ENCODE results near the gene KRT23. TPM values are rescaled to one million over a fixed set of nuclear protein-coding genes. Genes with fewer than 3 reads are reported as not detected.

KRT23 gene
- total and polyA plus RNA-seq, 2 of the 13 experiments (the other 11 are each of a cell fraction or from before 2014, with no cell fraction given), result 24.7 to 51.1 TPM

- no peak for TF ChIP-seq CBFB (CRISPR knock-in tag; IDR thresholded peaks at IDR 0.05)
- TF ChIP-seq CENPT (CRISPR knock-in tag; IDR thresholded peaks at IDR 0.05; ENCODE audit: low read depth), result no peak
- TF ChIP-seq STAT5B (CRISPR knock-in tag; IDR thresholded peaks at IDR 0.05), result no peak
- TF ChIP-seq ZNF710 (CRISPR knock-in tag; IDR thresholded peaks at IDR 0.05; ENCODE audit: borderline replicate concordance), result no peak
- no peak for TF ChIP-seq HNF4A (CRISPR knock-in tag; IDR thresholded peaks at IDR 0.05)
- no peak for TF ChIP-seq SIX1 (CRISPR knock-in tag; IDR thresholded peaks at IDR 0.05; ENCODE audit: borderline replicate concordance)
- no peak for TF ChIP-seq ZNF576 (CRISPR knock-in tag; IDR thresholded peaks at IDR 0.05)
- TF ChIP-seq ZNF552 (CRISPR knock-in tag; IDR thresholded peaks at IDR 0.05; ENCODE audit: borderline replicate concordance), result no peak
- no peak for TF ChIP-seq MTERF4 (CRISPR knock-in tag; IDR thresholded peaks at IDR 0.05)
- no peak for TF ChIP-seq RFX1 (IDR thresholded peaks at IDR 0.05)
- TF ChIP-seq ELF4 (CRISPR knock-in tag; IDR thresholded peaks at IDR 0.05; ENCODE audit: borderline replicate concordance), result no peak
- TF ChIP-seq SP1 (IDR thresholded peaks at IDR 0.05), result no peak
- TF ChIP-seq SP1 (CRISPR knock-in tag; IDR thresholded peaks at IDR 0.05), result no peak
- no peak for TF ChIP-seq ATF5 (CRISPR knock-in tag; IDR thresholded peaks at IDR 0.05; ENCODE audit: low read depth)
- no peak for TF ChIP-seq FOXO4 (CRISPR knock-in tag; conservative IDR thresholded peaks at IDR 0.05)
- no peak for TF ChIP-seq ZFP82 (CRISPR knock-in tag; IDR thresholded peaks at IDR 0.05; ENCODE audit: borderline replicate concordance)
- TF ChIP-seq ZKSCAN1 (IDR thresholded peaks at IDR 0.05; ENCODE audit: low read length), result no peak
- TF ChIP-seq ZNF253 (CRISPR knock-in tag; IDR thresholded peaks at IDR 0.05; ENCODE audit: borderline replicate concordance), result no peak
- TF ChIP-seq SMAD1 (CRISPR knock-in tag; IDR thresholded peaks at IDR 0.05; ENCODE audit: borderline replicate concordance, low read depth), result no peak
- TF ChIP-seq ZSCAN25 (CRISPR knock-in tag; IDR thresholded peaks at IDR 0.05), result no peak
- no peak for TF ChIP-seq TFE3 (CRISPR knock-in tag; IDR thresholded peaks at IDR 0.05)
- no peak for TF ChIP-seq HNRNPL (IDR thresholded peaks at IDR 0.05; ENCODE audit: low read depth, low read length)
- TF ChIP-seq ZNF468 (CRISPR knock-in tag; IDR thresholded peaks at IDR 0.05), result no peak
- TF ChIP-seq ZNF354B (CRISPR knock-in tag; IDR thresholded peaks at IDR 0.05), result no peak
- TF ChIP-seq MAFG (CRISPR knock-in tag; IDR thresholded peaks at IDR 0.05), result no peak
- TF ChIP-seq ZNF235 (CRISPR knock-in tag; IDR thresholded peaks at IDR 0.05; ENCODE audit: borderline replicate concordance), result no peak
- peak; percentile 64; the same call in 1 of the 2 replicates for TF ChIP-seq KDM2A (CRISPR knock-in tag; IDR thresholded peaks at IDR 0.05; ENCODE audit: borderline replicate concordance, low read depth)
Measured at GRCh38 chr17:40909351-40909750, 28.1 kb downstream of the KRT23 start (continued).
